K562 (cell line): ENCODE data around the gene USP7. TPM values are rescaled to one million over a fixed set of nuclear protein-coding genes. Genes with fewer than 3 reads are reported as not detected.

Experiments
- ARID1B ChIP-seq: fragments of 450-650 bp; IDR thresholded peaks from 2 replicates; pipeline ENCODE4 v1.6.1; 2016; ENCODE audit warnings: antibody characterized with exemption, mild to moderate bottlenecking, inconsistent platforms
- BRD9 ChIP-seq: fragments of 450-650 bp; IDR thresholded peaks from 2 replicates; pipeline ENCODE4 v1.6.1; 2018; ENCODE audit warnings: low read depth; ENCODE audit not compliant: partially characterized antibody
- NFXL1 ChIP-seq: fragments of 450-650 bp; formaldehyde crosslinking; IDR thresholded peaks from 2 replicates; pipeline ENCODE4 v1.4.0; 2021; ENCODE audit warnings: mild to moderate bottlenecking
- NR4A1 ChIP-seq, 2 experiments: fragments of 250-450 bp in 1 of 2; fragments of 450-650 bp in 1 of 2; sonication (Bioruptor Pico) in 1 of 2; IDR thresholded peaks; 2 replicates each; pipeline versions ENCODE4 v1.4.0 to v1.6.1; 2016 to 2020; ENCODE audit warnings: mild to moderate bottlenecking in 2 of 2, missing compliant biosample characterization in 1 of 2, missing genetic modification characterization in 1 of 2, moderate library complexity in 1 of 2
- PHF21A ChIP-seq: fragments of 450-650 bp; IDR thresholded peaks from 2 replicates; pipeline ENCODE4 v1.6.1; 2017; ENCODE audit warnings: low read depth, borderline replicate concordance
- PML ChIP-seq: IDR thresholded peaks from 2 replicates; pipeline ENCODE4 v1.6.1; 2012; ENCODE audit warnings: low read length, inconsistent platforms
- TAL1 ChIP-seq: fragments of 450-650 bp; IDR thresholded peaks from 2 replicates; pipeline ENCODE4 v1.6.1; 2016; ENCODE audit warnings: mild to moderate bottlenecking
- ZNF134 ChIP-seq: fragments of 250-450 bp; sonication (Bioruptor Pico); conservative IDR thresholded peaks from 2 replicates; pipeline ENCODE4 v1.4.0; 2020
- ZNF561 ChIP-seq: fragments of 450-650 bp; formaldehyde crosslinking; conservative IDR thresholded peaks from 2 replicates; pipeline ENCODE4 v1.4.0; 2020; ENCODE audit warnings: mild to moderate bottlenecking, moderate library complexity
- polyA plus RNA-seq, 8 experiments: library from polyadenylated mRNA; depleted of rRNA in 4 of 8; stranded (reverse) in 5 of 8; unstranded in 3 of 8; fragments of >200 nt; fragmentation: Nextera tagmentation in 2 of 8; fragmentation: Illumina TruSeq in 1 of 8; extraction: Ambion mirVana in 2 of 8; extraction: Trizol in 1 of 8; gene quantifications; 2 replicates each; pipeline versions ENCODE4 v1.2.1 to v1.2.3, GENCODE V29; 2011 to 2014; ENCODE audit warnings: inconsistent platforms in 1 of 8, missing spikeins in 1 of 8
- total RNA-seq, 7 experiments: library from RNA; depleted of rRNA in 6 of 7; stranded (reverse); fragments of >200 nt in 6 of 7; fragmentation: Illumina TruSeq in 2 of 7; extraction: Trizol in 2 of 7; gene quantifications; 2 replicates each; pipeline versions ENCODE4 v1.2.1 to v1.2.3, GENCODE V29; 2011 to 2021; ENCODE audit warnings: low replicate concordance in 1 of 7
- TF ChIP-seq, protein P1 (sequence below): fragments of 200-600 bp; sonication (generic); IDR thresholded peaks from one replicate; pipeline ENCODE4 v1.6.1; 2012; ENCODE audit warnings: mild to moderate bottlenecking, low read depth, low read length, inconsistent platforms
- TF ChIP-seq, protein P2 (sequence below): fragments of 250-450 bp; sonication (Bioruptor Pico); IDR thresholded peaks from 2 replicates; pipeline ENCODE4 v1.8.0; 2021; ENCODE audit warnings: borderline replicate concordance, mild to moderate bottlenecking, moderate library complexity; ENCODE audit not compliant: poor library complexity, severe bottlenecking
- TF ChIP-seq, protein P3 (sequence below): sonication (generic); formaldehyde crosslinking; IDR thresholded peaks from 2 replicates; pipeline ENCODE4 v1.8.0; 2022; ENCODE audit warnings: mild to moderate bottlenecking, missing genetic modification reagents

USP7 gene
- total and polyA plus RNA-seq, 9 of the 15 experiments (the other 6 are each of a cell fraction or from before 2014, with no cell fraction given), result 17.1 to 145 (median 57.9) TPM

DNA sequence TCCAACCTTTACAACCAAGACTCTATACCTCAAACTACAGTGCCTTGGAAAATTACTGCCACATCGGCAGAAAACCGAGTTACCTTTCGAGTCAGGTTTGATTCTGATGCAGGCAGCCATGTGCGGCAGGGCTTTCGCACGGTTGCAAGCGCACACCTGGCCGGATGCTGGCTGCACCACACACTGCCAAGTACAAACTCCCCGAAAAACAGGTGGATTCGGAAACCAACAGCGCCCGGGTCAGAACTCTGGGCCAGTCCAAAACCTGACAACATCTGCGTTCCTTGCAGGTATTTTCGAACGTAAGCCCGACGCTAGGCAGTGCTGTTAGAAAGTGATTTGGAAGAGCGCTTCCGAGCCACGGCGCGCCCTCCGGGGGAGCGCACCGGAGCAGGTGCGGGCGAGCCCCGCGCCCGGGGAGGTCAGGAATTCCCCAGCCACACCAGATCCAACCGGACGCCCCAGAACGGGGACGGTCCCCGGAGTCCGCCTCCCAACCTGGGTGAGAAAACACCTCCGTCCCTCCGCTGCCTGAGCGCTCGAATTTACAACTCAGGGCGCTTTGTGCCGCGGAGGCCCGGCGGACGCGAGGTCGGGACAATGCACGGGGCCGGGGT lies 1.2 kb downstream of the USP7 start (continued):
- TF ChIP-seq, protein P1, sequence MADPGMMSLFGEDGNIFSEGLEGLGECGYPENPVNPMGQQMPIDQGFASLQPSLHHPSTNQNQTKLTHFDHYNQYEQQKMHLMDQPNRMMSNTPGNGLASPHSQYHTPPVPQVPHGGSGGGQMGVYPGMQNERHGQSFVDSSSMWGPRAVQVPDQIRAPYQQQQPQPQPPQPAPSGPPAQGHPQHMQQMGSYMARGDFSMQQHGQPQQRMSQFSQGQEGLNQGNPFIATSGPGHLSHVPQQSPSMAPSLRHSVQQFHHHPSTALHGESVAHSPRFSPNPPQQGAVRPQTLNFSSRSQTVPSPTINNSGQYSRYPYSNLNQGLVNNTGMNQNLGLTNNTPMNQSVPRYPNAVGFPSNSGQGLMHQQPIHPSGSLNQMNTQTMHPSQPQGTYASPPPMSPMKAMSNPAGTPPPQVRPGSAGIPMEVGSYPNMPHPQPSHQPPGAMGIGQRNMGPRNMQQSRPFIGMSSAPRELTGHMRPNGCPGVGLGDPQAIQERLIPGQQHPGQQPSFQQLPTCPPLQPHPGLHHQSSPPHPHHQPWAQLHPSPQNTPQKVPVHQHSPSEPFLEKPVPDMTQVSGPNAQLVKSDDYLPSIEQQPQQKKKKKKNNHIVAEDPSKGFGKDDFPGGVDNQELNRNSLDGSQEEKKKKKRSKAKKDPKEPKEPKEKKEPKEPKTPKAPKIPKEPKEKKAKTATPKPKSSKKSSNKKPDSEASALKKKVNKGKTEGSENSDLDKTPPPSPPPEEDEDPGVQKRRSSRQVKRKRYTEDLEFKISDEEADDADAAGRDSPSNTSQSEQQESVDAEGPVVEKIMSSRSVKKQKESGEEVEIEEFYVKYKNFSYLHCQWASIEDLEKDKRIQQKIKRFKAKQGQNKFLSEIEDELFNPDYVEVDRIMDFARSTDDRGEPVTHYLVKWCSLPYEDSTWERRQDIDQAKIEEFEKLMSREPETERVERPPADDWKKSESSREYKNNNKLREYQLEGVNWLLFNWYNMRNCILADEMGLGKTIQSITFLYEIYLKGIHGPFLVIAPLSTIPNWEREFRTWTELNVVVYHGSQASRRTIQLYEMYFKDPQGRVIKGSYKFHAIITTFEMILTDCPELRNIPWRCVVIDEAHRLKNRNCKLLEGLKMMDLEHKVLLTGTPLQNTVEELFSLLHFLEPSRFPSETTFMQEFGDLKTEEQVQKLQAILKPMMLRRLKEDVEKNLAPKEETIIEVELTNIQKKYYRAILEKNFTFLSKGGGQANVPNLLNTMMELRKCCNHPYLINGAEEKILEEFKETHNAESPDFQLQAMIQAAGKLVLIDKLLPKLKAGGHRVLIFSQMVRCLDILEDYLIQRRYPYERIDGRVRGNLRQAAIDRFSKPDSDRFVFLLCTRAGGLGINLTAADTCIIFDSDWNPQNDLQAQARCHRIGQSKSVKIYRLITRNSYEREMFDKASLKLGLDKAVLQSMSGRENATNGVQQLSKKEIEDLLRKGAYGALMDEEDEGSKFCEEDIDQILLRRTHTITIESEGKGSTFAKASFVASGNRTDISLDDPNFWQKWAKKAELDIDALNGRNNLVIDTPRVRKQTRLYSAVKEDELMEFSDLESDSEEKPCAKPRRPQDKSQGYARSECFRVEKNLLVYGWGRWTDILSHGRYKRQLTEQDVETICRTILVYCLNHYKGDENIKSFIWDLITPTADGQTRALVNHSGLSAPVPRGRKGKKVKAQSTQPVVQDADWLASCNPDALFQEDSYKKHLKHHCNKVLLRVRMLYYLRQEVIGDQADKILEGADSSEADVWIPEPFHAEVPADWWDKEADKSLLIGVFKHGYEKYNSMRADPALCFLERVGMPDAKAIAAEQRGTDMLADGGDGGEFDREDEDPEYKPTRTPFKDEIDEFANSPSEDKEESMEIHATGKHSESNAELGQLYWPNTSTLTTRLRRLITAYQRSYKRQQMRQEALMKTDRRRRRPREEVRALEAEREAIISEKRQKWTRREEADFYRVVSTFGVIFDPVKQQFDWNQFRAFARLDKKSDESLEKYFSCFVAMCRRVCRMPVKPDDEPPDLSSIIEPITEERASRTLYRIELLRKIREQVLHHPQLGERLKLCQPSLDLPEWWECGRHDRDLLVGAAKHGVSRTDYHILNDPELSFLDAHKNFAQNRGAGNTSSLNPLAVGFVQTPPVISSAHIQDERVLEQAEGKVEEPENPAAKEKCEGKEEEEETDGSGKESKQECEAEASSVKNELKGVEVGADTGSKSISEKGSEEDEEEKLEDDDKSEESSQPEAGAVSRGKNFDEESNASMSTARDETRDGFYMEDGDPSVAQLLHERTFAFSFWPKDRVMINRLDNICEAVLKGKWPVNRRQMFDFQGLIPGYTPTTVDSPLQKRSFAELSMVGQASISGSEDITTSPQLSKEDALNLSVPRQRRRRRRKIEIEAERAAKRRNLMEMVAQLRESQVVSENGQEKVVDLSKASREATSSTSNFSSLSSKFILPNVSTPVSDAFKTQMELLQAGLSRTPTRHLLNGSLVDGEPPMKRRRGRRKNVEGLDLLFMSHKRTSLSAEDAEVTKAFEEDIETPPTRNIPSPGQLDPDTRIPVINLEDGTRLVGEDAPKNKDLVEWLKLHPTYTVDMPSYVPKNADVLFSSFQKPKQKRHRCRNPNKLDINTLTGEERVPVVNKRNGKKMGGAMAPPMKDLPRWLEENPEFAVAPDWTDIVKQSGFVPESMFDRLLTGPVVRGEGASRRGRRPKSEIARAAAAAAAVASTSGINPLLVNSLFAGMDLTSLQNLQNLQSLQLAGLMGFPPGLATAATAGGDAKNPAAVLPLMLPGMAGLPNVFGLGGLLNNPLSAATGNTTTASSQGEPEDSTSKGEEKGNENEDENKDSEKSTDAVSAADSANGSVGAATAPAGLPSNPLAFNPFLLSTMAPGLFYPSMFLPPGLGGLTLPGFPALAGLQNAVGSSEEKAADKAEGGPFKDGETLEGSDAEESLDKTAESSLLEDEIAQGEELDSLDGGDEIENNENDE, result no peak
- TF ChIP-seq TAL1 (no peak), PHF21A (no peak), NR4A1 (CRISPR knock-in tag; IDR thresholded peaks at IDR 0.05) (no peak), NR4A1 (tag; IDR thresholded peaks at IDR 0.05) (no peak), ZNF134 (no peak), ZNF561 (CRISPR knock-in tag) (no peak), PML (no peak), NFXL1 (no peak), BRD9 (no peak), ARID1B (no peak)
- TF ChIP-seq, protein P2, sequence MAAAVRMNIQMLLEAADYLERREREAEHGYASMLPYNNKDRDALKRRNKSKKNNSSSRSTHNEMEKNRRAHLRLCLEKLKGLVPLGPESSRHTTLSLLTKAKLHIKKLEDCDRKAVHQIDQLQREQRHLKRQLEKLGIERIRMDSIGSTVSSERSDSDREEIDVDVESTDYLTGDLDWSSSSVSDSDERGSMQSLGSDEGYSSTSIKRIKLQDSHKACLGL (CRISPR knock-in tag), result no peak
- TF ChIP-seq, protein P3, sequence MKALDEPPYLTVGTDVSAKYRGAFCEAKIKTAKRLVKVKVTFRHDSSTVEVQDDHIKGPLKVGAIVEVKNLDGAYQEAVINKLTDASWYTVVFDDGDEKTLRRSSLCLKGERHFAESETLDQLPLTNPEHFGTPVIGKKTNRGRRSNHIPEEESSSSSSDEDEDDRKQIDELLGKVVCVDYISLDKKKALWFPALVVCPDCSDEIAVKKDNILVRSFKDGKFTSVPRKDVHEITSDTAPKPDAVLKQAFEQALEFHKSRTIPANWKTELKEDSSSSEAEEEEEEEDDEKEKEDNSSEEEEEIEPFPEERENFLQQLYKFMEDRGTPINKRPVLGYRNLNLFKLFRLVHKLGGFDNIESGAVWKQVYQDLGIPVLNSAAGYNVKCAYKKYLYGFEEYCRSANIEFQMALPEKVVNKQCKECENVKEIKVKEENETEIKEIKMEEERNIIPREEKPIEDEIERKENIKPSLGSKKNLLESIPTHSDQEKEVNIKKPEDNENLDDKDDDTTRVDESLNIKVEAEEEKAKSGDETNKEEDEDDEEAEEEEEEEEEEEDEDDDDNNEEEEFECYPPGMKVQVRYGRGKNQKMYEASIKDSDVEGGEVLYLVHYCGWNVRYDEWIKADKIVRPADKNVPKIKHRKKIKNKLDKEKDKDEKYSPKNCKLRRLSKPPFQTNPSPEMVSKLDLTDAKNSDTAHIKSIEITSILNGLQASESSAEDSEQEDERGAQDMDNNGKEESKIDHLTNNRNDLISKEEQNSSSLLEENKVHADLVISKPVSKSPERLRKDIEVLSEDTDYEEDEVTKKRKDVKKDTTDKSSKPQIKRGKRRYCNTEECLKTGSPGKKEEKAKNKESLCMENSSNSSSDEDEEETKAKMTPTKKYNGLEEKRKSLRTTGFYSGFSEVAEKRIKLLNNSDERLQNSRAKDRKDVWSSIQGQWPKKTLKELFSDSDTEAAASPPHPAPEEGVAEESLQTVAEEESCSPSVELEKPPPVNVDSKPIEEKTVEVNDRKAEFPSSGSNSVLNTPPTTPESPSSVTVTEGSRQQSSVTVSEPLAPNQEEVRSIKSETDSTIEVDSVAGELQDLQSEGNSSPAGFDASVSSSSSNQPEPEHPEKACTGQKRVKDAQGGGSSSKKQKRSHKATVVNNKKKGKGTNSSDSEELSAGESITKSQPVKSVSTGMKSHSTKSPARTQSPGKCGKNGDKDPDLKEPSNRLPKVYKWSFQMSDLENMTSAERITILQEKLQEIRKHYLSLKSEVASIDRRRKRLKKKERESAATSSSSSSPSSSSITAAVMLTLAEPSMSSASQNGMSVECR (CRISPR knock-in tag), result peak; percentile 21; the same call in 1 of the 2 replicates
